ENCODE results near the gene CPNE9.

CPNE9 gene

DNA sequence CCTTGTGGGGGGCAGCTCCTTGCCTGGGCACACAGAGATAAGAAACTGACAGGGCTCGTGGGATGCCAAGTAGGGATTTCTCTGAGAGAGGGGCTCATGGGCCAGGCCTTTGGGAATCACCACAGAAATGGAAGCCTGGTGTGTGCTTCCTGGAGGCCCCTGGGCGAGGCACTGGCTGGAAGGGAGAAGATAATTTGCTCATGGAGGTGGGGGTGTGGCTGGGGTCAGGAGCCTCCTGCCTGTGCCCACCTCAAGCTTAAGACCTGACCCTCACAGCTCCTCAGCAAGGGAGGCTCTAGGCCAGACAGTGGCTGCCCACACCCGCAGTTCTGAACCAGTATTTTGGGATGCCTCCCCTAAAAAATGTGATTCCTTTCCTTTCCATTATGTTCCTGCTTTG is 16.9 kb upstream of the CPNE9 start:
- DNase-seq (ENCODE audit: low read depth) = no peak

- no peak for DNase-seq (ENCODE audit: low read depth)
Measured at GRCh38 chr3:9687514-9687913, 16.1 kb upstream of the CPNE9 start.

DNA sequence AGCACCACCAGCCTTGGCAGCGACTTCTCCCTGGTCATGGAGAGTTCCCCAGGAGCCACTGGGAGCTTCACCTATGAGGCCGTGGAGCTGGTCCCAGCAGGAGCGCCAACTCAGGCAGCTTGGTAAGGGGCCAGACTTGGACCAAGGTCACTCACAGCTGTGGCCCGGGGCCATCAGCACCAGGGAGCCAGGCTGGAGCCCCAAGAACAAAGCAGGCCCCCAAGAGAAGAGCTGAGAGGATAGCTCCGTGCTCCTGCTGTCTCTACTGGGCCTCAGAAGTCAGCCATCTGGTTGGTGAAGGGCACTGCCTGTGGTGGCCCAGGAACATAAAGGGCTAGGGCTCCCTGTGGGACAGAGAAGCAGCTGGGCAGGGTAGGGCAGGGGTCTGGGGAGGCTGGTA is 14.7 kb upstream of the CPNE9 start:
- DNase-seq (ENCODE audit: low read depth) = no peak

GRCh38 chr3:9689757-9690156 is 13.9 kb upstream of the CPNE9 start:
- no peak for DNase-seq (ENCODE audit: low read depth)

- DNase-seq (ENCODE audit: low read depth) = no peak
Measured at GRCh38 chr3:9690451-9691450, 12.9 kb upstream of the CPNE9 start.

DNA sequence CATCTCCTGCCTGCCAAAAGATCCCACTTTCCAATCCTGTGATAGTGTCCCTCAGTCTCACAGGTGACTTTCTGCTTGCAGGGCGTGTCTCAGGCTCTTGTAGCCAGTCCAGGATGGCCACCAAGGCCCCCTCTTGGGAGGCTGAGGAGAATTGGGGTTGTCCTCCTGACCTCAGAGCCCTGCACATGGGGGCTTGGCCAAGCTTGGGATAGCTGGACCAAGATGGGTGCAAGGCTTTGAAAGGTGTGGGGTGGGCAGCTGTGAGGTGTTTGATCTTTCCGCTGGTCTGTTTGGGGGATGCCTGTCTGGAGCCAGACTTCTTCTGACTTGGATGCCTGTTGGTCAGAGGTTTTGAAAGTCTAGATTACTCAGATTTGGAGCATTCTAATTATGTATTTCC is 12.0 kb upstream of the CPNE9 start:
- no peak for DNase-seq (ENCODE audit: low read depth)

DNA sequence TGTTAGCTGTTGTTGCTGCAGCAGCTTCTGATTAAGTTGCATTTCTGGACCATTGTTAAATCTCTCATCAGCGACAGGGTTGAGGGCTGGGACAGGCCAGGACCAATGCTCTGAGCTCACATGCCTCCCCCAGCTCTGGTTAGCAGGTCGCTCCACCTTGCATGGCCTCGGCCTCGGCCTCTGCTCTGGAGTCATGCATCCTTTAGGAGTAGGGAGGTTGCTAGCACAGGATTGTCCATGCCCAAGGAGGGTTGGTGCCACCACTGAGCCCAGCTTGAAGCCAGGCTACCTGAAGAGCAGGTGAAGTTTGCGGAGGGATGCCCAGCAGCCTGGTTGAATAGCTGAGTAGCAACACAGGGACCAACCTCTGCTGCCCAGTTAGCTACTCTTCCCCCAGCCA is 11.2 kb upstream of the CPNE9 start:
- no peak for DNase-seq (ENCODE audit: low read depth)

- DNase-seq (ENCODE audit: low read depth) = no peak
Measured at GRCh38 chr3:9695345-9695744, 8.3 kb upstream of the CPNE9 start.

- no peak for DNase-seq (ENCODE audit: low read depth)
Measured at GRCh38 chr3:9695746-9696145, 7.9 kb upstream of the CPNE9 start.

- DNase-seq (ENCODE audit: low read depth) = no peak
Measured at GRCh38 chr3:9696480-9697220, 7.0 kb upstream of the CPNE9 start.

DNA sequence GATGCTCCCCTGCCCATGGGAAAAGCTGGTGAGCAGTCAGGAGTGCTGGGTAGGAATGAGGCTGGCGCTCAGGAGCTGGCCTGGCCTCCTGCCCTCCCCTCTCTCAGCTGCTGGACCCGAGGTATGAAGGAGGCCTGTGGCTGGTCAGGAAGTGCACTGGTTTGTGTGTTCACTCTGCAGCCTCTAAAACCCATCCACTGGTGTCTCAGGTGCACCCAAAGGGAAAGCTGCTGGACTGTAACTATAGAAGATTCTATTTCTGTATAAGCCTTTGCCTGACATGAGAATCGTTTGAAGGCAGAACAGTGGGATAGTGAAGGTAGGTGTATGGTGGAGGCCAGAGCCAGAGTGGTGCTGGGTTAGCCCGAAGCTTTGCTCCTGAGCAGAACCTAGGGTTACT is 5.7 kb upstream of the CPNE9 start:
- no peak for DNase-seq (ENCODE audit: low read depth)

GRCh38 chr3:9698293-9698692 is 5.3 kb upstream of the CPNE9 start:
- DNase-seq (ENCODE audit: low read depth) = no peak

DNA sequence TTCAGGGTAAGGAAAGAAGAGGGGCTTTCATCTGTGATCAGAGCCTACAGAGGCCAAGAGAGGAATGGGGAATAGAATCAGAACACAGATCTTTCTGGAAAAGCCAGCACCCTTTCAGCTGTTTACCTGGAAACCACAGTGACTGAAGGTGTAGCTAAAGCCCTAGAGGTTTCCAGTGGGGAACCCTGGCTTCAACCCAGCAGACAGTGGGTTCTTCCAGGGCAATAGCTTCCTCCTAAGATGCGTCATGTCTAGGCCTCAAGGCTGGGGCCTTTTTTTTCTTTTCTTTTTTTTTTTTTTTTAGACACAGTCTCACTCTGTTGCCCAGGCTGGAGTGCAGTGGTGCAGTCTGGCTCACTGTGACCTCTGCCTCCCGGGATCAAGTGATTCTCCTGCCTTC is 3.1 kb upstream of the CPNE9 start:
- DNase-seq (ENCODE audit: low read depth) = no peak

GRCh38 chr3:9701006-9701405 is 2.6 kb upstream of the CPNE9 start:
- DNase-seq (ENCODE audit: low read depth) = no peak

GRCh38 chr3:9701711-9702110 is 1.9 kb upstream of the CPNE9 start:
- DNase-seq (ENCODE audit: low read depth) = no peak

GRCh38 chr3:9703240-9703639 is 393 bp upstream of the CPNE9 start:
- no peak for DNase-seq (ENCODE audit: low read depth)

GRCh38 chr3:9704347-9705322 is 1.0 kb downstream of the CPNE9 start:
- no peak for DNase-seq (ENCODE audit: low read depth)

DNA sequence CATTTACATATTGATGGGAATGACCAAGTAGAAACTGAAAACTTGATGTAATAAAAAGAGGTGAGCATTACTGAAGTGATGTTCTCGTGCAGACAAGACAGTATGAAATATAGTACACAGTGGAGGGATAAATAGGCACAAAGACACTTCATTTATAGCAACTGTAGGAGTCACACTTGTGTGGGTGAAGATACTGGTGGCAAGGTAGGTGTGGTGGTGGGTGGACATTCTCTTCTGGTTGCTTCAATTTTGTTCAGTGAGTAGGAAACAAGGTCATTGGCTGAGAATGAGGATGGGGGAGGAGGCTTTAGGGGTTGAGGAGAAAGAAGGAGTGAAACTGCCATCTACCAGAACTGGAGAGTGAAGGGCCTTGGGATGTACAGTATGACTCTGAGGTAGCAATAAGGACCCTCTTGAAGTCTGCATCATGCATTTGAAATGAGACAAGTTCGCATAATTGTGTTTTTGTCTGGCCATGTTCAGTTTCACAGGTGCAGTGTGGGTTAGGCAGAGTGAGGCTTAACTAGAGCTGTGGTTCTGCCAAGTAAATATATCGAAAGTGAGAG is 6.6 kb downstream of the CPNE9 start:
- DNase-seq (ENCODE audit: low read depth) = no peak

GRCh38 chr3:9712415-9712814 is 8.8 kb downstream of the CPNE9 start:
- no peak for DNase-seq (ENCODE audit: low read depth)

GRCh38 chr3:9713142-9713541 is 9.5 kb downstream of the CPNE9 start:
- DNase-seq (ENCODE audit: low read depth) = no peak

- no peak for DNase-seq (ENCODE audit: low read depth)
Measured at GRCh38 chr3:9715136-9715535, 11.5 kb downstream of the CPNE9 start.
